SU-DHL-6 (cell line): ENCODE data around the gene GRIK4.

Experiments used
- H2AFZ ChIP-seq: fragments of 200-600 bp; sonication (generic); 2 replicates; pipeline ENCODE4 v1.6.1; 2014; ENCODE audit warnings: low read depth, mild to moderate bottlenecking, moderate library complexity, mixed read lengths, antibody characterized with exemption, low read length; ENCODE audit not compliant: severe bottlenecking
- H3F3A ChIP-seq: fragments of 200-600 bp; shearing (Covaris generic); 2 replicates; pipeline ENCODE4 v1.6.0; 2016; ENCODE audit warnings: antibody characterized with exemption, mild to moderate bottlenecking; ENCODE audit not compliant: insufficient read depth
- H3K27ac ChIP-seq: fragments of 200-600 bp; sonication (generic); 2 replicates; pipeline ENCODE4 v1.5.1; 2016; ENCODE audit warnings: low read depth, mild to moderate bottlenecking, low read length, moderate library complexity, mixed read lengths
- H3K27me3 ChIP-seq: fragments of 200-600 bp; sonication (generic), shearing (Covaris generic); 2 replicates; pipeline ENCODE4 v1.6.0; 2014; ENCODE audit warnings: mild to moderate bottlenecking, low read length
- H3K36me3 ChIP-seq: fragments of 200-600 bp; sonication (generic); 2 replicates; pipeline ENCODE4 v1.6.1; 2014; ENCODE audit warnings: mild to moderate bottlenecking, low read length, mixed read lengths
- H3K4me2 ChIP-seq: fragments of 300-600, 200-600 bp; shearing (Covaris generic), sonication (generic); 2 replicates; pipeline ENCODE4 v1.6.0; 2014; ENCODE audit warnings: low read length, low read depth, mild to moderate bottlenecking; ENCODE audit not compliant: poor library complexity, severe bottlenecking
- H3K4me3 ChIP-seq: fragments of 200-600 bp; sonication (generic); 2 replicates; pipeline ENCODE4 v1.5.1; 2014; ENCODE audit warnings: antibody characterized with exemption, low read length, mild to moderate bottlenecking, mixed read lengths; ENCODE audit not compliant: insufficient read depth, poor library complexity, severe bottlenecking
- H3K79me2 ChIP-seq: fragments of 200-600 bp; sonication (generic); 2 replicates; pipeline ENCODE4 v1.6.1; 2014; ENCODE audit warnings: mild to moderate bottlenecking, low read length, moderate library complexity; ENCODE audit not compliant: insufficient read depth
- H3K9ac ChIP-seq: fragments of 200-600 bp; sonication (generic); 2 replicates; pipeline ENCODE4 v1.7.0; 2014; ENCODE audit warnings: mild to moderate bottlenecking, low read length
- H3K9me2 ChIP-seq: fragments of 200-600 bp; sonication (generic); replicated peaks from 2 replicates; pipeline ENCODE4 v1.6.1; 2014; ENCODE audit warnings: low read length; ENCODE audit not compliant: insufficient read depth
- H3K9me3 ChIP-seq: fragments of 200-600 bp; sonication (generic); 2 replicates; pipeline ENCODE4 v1.6.1; 2014; ENCODE audit warnings: low read length, mixed read lengths; ENCODE audit not compliant: insufficient read depth
- H4K20me1 ChIP-seq: fragments of 200-600 bp; sonication (generic); 2 replicates; pipeline ENCODE4 v1.6.1; 2014; ENCODE audit warnings: low read depth, mild to moderate bottlenecking, antibody characterized with exemption, low read length, moderate library complexity, mixed read lengths
- EZH2phosphoT487 ChIP-seq: fragments of 200-600 bp; sonication (generic), shearing (Covaris generic); conservative IDR thresholded peaks from 2 replicates; pipeline ENCODE4 v1.6.1; 2018; ENCODE audit warnings: mild to moderate bottlenecking, antibody characterized with exemption, low read length, moderate library complexity, mixed read lengths
- TF ChIP-seq, protein P1 (sequence below): fragments of 200-600 bp; sonication (generic); IDR thresholded peaks from one replicate; pipeline ENCODE4 v1.5.1; 2017; ENCODE audit warnings: antibody characterized with exemption, mild to moderate bottlenecking, low read length, moderate library complexity; ENCODE audit not compliant: insufficient read depth, poor library complexity, severe bottlenecking

Gene GRIK4

DNA sequence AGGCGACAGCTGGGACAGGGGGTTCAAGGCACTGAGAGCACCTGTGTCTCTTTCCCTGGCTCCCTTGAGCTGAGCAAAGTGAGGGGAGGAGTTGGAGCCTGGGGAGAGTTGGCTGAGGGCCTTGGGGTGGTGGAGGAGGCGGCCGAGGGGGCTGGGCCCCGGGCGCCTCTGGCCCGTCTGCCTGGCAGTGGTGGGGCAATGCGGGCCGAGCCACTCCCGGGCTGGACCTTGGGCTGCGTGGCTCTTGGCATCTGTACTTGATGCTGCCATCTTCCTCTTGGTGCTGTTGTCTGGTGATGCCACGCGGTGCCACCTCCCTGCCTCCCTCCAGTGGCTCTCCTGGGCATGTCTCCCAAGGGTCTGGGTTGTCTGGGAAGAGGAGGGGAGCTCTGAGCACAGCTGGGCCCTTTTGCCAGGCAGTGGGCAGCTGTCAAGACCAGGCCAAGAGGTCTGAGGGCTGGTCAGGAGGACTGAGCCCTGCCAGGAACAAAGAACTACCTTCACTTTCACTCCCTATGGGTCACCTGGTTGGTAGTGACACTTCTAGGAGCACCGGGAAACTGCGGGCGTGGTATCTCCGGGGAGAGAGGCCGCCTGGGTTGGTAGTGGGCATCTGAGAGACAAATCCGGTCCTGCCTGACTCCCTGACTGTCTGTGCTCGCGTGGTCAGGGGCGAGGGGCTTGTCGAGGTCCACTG is 1.3 kb downstream of the GRIK4 start:
- no peaks in the 10 kb centered on the region for H3K9me2 ChIP-seq
- TF ChIP-seq, protein P1, sequence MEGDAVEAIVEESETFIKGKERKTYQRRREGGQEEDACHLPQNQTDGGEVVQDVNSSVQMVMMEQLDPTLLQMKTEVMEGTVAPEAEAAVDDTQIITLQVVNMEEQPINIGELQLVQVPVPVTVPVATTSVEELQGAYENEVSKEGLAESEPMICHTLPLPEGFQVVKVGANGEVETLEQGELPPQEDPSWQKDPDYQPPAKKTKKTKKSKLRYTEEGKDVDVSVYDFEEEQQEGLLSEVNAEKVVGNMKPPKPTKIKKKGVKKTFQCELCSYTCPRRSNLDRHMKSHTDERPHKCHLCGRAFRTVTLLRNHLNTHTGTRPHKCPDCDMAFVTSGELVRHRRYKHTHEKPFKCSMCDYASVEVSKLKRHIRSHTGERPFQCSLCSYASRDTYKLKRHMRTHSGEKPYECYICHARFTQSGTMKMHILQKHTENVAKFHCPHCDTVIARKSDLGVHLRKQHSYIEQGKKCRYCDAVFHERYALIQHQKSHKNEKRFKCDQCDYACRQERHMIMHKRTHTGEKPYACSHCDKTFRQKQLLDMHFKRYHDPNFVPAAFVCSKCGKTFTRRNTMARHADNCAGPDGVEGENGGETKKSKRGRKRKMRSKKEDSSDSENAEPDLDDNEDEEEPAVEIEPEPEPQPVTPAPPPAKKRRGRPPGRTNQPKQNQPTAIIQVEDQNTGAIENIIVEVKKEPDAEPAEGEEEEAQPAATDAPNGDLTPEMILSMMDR = no peak
- no peak for TF ChIP-seq EZH2phosphoT487
- H3K27ac ChIP-seq = no peak overlapping the region
- no peak overlapping the region for H3K4me3 ChIP-seq
- H4K20me1 ChIP-seq = no peaks in the 10 kb centered on the region
- no peaks in the 10 kb centered on the region for H3F3A ChIP-seq
- H3K9me3 ChIP-seq = no peaks in the 10 kb centered on the region
- no peak overlapping the region for H3K9ac ChIP-seq
- no peaks in the 10 kb centered on the region for H3K36me3 ChIP-seq
- no peak overlapping the region for H2AFZ ChIP-seq
- no peaks in the 10 kb centered on the region for H3K27me3 ChIP-seq
- H3K79me2 ChIP-seq = no peaks in the 10 kb centered on the region
- H3K4me2 ChIP-seq = no peak overlapping the region

DNA sequence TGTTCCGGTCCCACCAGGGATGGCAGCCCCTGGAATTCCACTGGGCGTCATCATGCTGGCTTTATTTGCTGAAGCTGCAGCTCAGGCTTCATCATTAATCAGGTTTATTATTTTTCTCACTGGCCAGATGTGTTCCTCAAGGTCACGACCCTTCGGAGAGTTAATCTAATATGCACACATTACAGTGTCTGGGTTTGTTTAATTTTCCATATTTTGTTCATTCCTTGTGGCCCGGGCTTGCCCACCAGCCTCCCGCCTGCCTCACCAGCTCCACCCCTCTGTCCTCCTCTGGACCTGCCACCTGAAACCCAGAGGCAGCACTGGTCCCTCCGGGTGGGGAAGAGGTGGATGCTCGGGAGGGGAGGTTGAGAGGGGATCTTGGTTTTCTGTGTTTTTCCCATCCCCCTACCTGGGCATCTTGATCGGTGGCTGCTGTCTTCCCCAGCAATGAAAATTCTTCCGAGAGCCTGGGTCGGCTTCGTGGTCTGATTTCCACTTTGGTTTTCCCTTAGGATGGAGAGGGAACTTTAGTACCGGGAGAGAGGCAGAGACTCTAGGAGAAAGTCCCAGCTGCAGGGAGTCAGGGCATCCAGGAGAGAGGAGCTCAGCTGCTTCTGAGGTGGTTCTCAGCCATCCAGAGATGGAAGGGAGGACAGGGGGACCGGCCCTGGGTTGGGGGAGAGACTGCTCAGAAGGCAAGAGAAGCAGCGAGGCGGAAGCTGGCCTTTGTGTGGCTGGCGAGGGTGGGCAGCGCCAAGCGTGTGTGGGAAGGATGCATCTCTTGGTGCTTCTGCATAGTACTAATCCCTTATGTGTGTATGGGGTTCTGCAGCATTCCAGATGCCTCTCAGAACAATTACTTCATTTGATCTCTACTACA is 2.1 kb downstream of the GRIK4 start:
- H3K4me2 ChIP-seq = no peak overlapping the region
- no peak overlapping the region for H3K9ac ChIP-seq
- H4K20me1 ChIP-seq = no peaks in the 10 kb centered on the region
- no peaks in the 10 kb centered on the region for H3K27me3 ChIP-seq
- H3K9me2 ChIP-seq = no peaks in the 10 kb centered on the region
- H3K27ac ChIP-seq = no peak overlapping the region
- H2AFZ ChIP-seq = no peak overlapping the region
- H3K4me3 ChIP-seq = no peak overlapping the region
- no peaks in the 10 kb centered on the region for H3K79me2 ChIP-seq
- H3F3A ChIP-seq = no peaks in the 10 kb centered on the region
- no peaks in the 10 kb centered on the region for H3K9me3 ChIP-seq
- TF ChIP-seq, protein P1 = no peak
- TF ChIP-seq EZH2phosphoT487 = no peak
- no peaks in the 10 kb centered on the region for H3K36me3 ChIP-seq

DNA sequence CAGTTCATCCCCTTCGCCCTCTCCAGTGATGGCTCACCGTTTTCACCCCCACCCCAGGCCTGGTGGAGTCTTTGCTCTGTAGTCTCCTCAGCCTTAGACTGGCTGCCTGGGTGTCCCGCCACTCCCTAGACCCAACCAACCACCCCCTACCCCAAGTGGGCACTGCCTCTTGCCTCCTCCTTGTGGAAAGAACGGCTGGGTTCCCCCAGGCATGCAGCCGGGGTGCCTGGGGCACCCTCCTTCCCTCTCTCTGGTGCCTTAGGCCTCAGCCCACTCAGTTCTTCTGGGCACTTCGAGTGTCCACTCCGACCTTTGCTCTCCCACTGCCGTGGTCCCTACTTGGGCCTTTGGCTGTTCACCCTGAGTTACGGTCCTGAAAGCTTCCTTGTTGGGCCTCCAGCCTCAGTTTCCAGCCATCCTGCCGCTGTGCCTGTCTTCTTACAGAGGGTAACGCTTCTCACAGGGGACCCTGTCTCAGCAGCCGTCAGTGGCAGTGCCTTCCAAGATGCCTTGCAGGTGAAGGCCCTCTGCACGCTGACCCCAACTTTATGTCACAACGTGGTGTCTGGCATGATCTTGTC is 3.1 kb downstream of the GRIK4 start:
- H3K4me2 ChIP-seq = no peak overlapping the region
- H3K9me2 ChIP-seq = no peaks in the 10 kb centered on the region
- H3K9ac ChIP-seq = no peak overlapping the region
- H3F3A ChIP-seq = no peaks in the 10 kb centered on the region
- H3K27me3 ChIP-seq = no peaks in the 10 kb centered on the region
- H3K79me2 ChIP-seq = no peaks in the 10 kb centered on the region
- TF ChIP-seq EZH2phosphoT487 = no peak
- TF ChIP-seq, protein P1 = no peak
- H4K20me1 ChIP-seq = no peaks in the 10 kb centered on the region
- no peak overlapping the region for H3K27ac ChIP-seq
- H2AFZ ChIP-seq = no peak overlapping the region
- H3K36me3 ChIP-seq = no peaks in the 10 kb centered on the region
- H3K9me3 ChIP-seq = no peaks in the 10 kb centered on the region
- H3K4me3 ChIP-seq = no peak overlapping the region
